Vagina (tissue), 2 donors: ENCODE measurements around the gene PLCG1.

Experiments
- POLR2A ChIP-seq, 2 donors: fragments of 450-650 bp; IDR thresholded peaks; one replicate each; pipeline ENCODE4 v1.6.1; 2017; ENCODE audit warnings: antibody characterized with exemption in 2 of 2, mild to moderate bottlenecking in 2 of 2, moderate library complexity in 2 of 2
- TF ChIP-seq, protein P1 (sequence below), 3 experiments: fragments of 450-650 bp in 2 of 3; fragments of 200-600 bp in 1 of 3; sonication (generic) in 1 of 3; IDR thresholded peaks; one replicate each; pipeline ENCODE4 v1.5.1; 2017 to 2019; ENCODE audit warnings: antibody characterized with exemption in 3 of 3, mild to moderate bottlenecking in 2 of 3, moderate library complexity in 2 of 3

- TF ChIP-seq, protein P1, sequence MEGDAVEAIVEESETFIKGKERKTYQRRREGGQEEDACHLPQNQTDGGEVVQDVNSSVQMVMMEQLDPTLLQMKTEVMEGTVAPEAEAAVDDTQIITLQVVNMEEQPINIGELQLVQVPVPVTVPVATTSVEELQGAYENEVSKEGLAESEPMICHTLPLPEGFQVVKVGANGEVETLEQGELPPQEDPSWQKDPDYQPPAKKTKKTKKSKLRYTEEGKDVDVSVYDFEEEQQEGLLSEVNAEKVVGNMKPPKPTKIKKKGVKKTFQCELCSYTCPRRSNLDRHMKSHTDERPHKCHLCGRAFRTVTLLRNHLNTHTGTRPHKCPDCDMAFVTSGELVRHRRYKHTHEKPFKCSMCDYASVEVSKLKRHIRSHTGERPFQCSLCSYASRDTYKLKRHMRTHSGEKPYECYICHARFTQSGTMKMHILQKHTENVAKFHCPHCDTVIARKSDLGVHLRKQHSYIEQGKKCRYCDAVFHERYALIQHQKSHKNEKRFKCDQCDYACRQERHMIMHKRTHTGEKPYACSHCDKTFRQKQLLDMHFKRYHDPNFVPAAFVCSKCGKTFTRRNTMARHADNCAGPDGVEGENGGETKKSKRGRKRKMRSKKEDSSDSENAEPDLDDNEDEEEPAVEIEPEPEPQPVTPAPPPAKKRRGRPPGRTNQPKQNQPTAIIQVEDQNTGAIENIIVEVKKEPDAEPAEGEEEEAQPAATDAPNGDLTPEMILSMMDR (IDR thresholded peaks at IDR 0.05), result no peak
- no peak for TF ChIP-seq POLR2A (IDR thresholded peaks at IDR 0.05)
Observed at GRCh38 chr20:41217422-41217821, 80.1 kb downstream of the PLCG1 start.
